Epithelial cell of prostate (primary cell): ENCODE measurements around the gene VGLL1.

Experiments
- DNase-seq: peaks from one replicate; pipeline ENCODE4 v3.0.0-alpha.2; 2011; ENCODE audit warnings: low read depth, low spot score
- H3K27ac ChIP-seq: fragments of 450-650 bp; 2 replicates; pipeline ENCODE4 v1.5.1; 2017; ENCODE audit warnings: mild to moderate bottlenecking

The VGLL1 gene

GRCh38 chrX:136549226-136549625, 17.2 kb downstream of the VGLL1 start:
- DNase-seq, result no peak
- no peak overlapping the region for H3K27ac ChIP-seq

GRCh38 chrX:136551410-136551809, 19.4 kb downstream of the VGLL1 start:
- no peak for DNase-seq
- H3K27ac ChIP-seq, result no peak overlapping the region

GRCh38 chrX:136555694-136556093, 23.7 kb downstream of the VGLL1 start:
- no peak overlapping the region for H3K27ac ChIP-seq
- no peak for DNase-seq

- no peak overlapping the region for H3K27ac ChIP-seq
- DNase-seq, result no peak
Observed at GRCh38 chrX:136572030-136572429, 40.0 kb downstream of the VGLL1 start.

GRCh38 chrX:136574548-136574947, 42.5 kb downstream of the VGLL1 start:
- DNase-seq, result no peak
- H3K27ac ChIP-seq, result no peak overlapping the region

GRCh38 chrX:136577552-136577951, 45.5 kb downstream of the VGLL1 start:
- H3K27ac ChIP-seq, result no peak overlapping the region
- DNase-seq, result no peak

GRCh38 chrX:136580316-136580715, 48.3 kb downstream of the VGLL1 start:
- no peak overlapping the region for H3K27ac ChIP-seq
- DNase-seq, result no peak

GRCh38 chrX:136582624-136583023, 50.6 kb downstream of the VGLL1 start:
- DNase-seq, result no peak
- no peak overlapping the region for H3K27ac ChIP-seq

GRCh38 chrX:136584545-136584944, 52.5 kb downstream of the VGLL1 start:
- H3K27ac ChIP-seq, result no peak overlapping the region
- no peak for DNase-seq

- H3K27ac ChIP-seq, result no peak overlapping the region
- no peak for DNase-seq
Observed at GRCh38 chrX:136585262-136585661, 53.2 kb downstream of the VGLL1 start.

GRCh38 chrX:136585960-136586359, 53.9 kb downstream of the VGLL1 start:
- DNase-seq, result no peak
- H3K27ac ChIP-seq, result no peak overlapping the region

GRCh38 chrX:136586386-136586785, 54.4 kb downstream of the VGLL1 start:
- no peak overlapping the region for H3K27ac ChIP-seq
- no peak for DNase-seq

- H3K27ac ChIP-seq, result no peak overlapping the region
Observed at GRCh38 chrX:136587532-136587931, 55.5 kb downstream of the VGLL1 start.

GRCh38 chrX:136588036-136588435, 56.0 kb downstream of the VGLL1 start:
- no peak for DNase-seq
- no peak overlapping the region for H3K27ac ChIP-seq

More at GRCh38 chrX:136587532-136587931, 55.5 kb downstream of the VGLL1 start:
- DNase-seq, result no peak

- H3K27ac ChIP-seq, result peak overlapping the region; percentile 33
- no peak for DNase-seq
Observed at GRCh38 chrX:136589966-136590365, 58.0 kb downstream of the VGLL1 start.

GRCh38 chrX:136597356-136597755, 65.3 kb downstream of the VGLL1 start:
- no peak for DNase-seq
- H3K27ac ChIP-seq, result no peak overlapping the region

GRCh38 chrX:136597954-136598353, 65.9 kb downstream of the VGLL1 start:
- H3K27ac ChIP-seq, result no peak overlapping the region

GRCh38 chrX:136598631-136599030, 66.6 kb downstream of the VGLL1 start:
- DNase-seq, result no peak
- no peak overlapping the region for H3K27ac ChIP-seq

More at GRCh38 chrX:136597954-136598353, 65.9 kb downstream of the VGLL1 start:
- no peak for DNase-seq

GRCh38 chrX:136600059-136600458, 68.0 kb downstream of the VGLL1 start:
- DNase-seq, result no peak
- H3K27ac ChIP-seq, result no peak overlapping the region
